K562 (cell line): ENCODE measurements around the gene PHF10. TPM values are rescaled to one million over a fixed set of nuclear protein-coding genes. Genes with fewer than 3 reads are reported as not detected.
A peak's percentile ranks its signal among the peaks of the same experiment; 100 is the strongest.

Experiments used
- DPF2 ChIP-seq: fragments of 450-650 bp; IDR thresholded peaks from 2 replicates; pipeline ENCODE4 v1.6.1; 2016
- HDAC2 ChIP-seq: fragments of 450-650 bp; IDR thresholded peaks from 2 replicates; pipeline ENCODE4 v1.6.1; 2016; ENCODE audit warnings: mild to moderate bottlenecking
- SMARCA4 ChIP-seq: fragments of 450-650 bp; IDR thresholded peaks from 2 replicates; pipeline ENCODE4 v1.6.1; 2016
- ZNF140 ChIP-seq: fragments of 250-450 bp; sonication (Bioruptor Pico); IDR thresholded peaks from 2 replicates; pipeline ENCODE4 v1.8.0; 2021; ENCODE audit warnings: moderate library complexity, mild to moderate bottlenecking, inconsistent platforms
- ZNF589 ChIP-seq: fragments of 200-800 bp; sonication (Bioruptor generic); IDR thresholded peaks from 2 replicates; pipeline ENCODE4 v1.6.1; 2016; ENCODE audit warnings: low read depth, missing genetic modification characterization, missing compliant biosample characterization
- polyA plus RNA-seq, 8 experiments: library from polyadenylated mRNA; depleted of rRNA in 4 of 8; stranded (reverse) in 5 of 8; unstranded in 3 of 8; fragments of >200 nt; fragmentation: Nextera tagmentation in 2 of 8; fragmentation: Illumina TruSeq in 1 of 8; extraction: Ambion mirVana in 2 of 8; extraction: Trizol in 1 of 8; gene quantifications; 2 replicates each; pipeline versions ENCODE4 v1.2.1 to v1.2.3, GENCODE V29; 2011 to 2014; ENCODE audit warnings: inconsistent platforms in 1 of 8, missing spikeins in 1 of 8
- total RNA-seq, 7 experiments: library from RNA; depleted of rRNA in 6 of 7; stranded (reverse); fragments of >200 nt in 6 of 7; fragmentation: Illumina TruSeq in 2 of 7; extraction: Trizol in 2 of 7; gene quantifications; 2 replicates each; pipeline versions ENCODE4 v1.2.1 to v1.2.3, GENCODE V29; 2011 to 2021; ENCODE audit warnings: low replicate concordance in 1 of 7
- TF ChIP-seq, protein P1 (sequence below): fragments of 450-650 bp; IDR thresholded peaks from 2 replicates; pipeline ENCODE4 v1.6.1; 2016; ENCODE audit warnings: mild to moderate bottlenecking, moderate library complexity
- TF ChIP-seq, protein P2 (sequence below): fragments of 450-650 bp; IDR thresholded peaks from 2 replicates; pipeline ENCODE4 v1.6.1; 2018; ENCODE audit warnings: mild to moderate bottlenecking, low read depth; ENCODE audit not compliant: partially characterized antibody
- TF ChIP-seq, protein P3 (sequence below): conservative IDR thresholded peaks from 2 replicates; pipeline ENCODE4 v1.6.1; 2011; ENCODE audit warnings: low read depth, mild to moderate bottlenecking, low read length; ENCODE audit not compliant: control insufficient read depth
- TF ChIP-seq, protein P4 (sequence below): fragments of 450-650 bp; IDR thresholded peaks from 2 replicates; pipeline ENCODE4 v1.6.1; 2016; ENCODE audit warnings: missing biosample characterization, missing genetic modification characterization

Gene PHF10
- total and polyA plus RNA-seq, 9 of the 15 experiments (the other 6 are each of a cell fraction or from before 2014, with no cell fraction given), result 23.9 to 88.9 (median 46.0) TPM

DNA sequence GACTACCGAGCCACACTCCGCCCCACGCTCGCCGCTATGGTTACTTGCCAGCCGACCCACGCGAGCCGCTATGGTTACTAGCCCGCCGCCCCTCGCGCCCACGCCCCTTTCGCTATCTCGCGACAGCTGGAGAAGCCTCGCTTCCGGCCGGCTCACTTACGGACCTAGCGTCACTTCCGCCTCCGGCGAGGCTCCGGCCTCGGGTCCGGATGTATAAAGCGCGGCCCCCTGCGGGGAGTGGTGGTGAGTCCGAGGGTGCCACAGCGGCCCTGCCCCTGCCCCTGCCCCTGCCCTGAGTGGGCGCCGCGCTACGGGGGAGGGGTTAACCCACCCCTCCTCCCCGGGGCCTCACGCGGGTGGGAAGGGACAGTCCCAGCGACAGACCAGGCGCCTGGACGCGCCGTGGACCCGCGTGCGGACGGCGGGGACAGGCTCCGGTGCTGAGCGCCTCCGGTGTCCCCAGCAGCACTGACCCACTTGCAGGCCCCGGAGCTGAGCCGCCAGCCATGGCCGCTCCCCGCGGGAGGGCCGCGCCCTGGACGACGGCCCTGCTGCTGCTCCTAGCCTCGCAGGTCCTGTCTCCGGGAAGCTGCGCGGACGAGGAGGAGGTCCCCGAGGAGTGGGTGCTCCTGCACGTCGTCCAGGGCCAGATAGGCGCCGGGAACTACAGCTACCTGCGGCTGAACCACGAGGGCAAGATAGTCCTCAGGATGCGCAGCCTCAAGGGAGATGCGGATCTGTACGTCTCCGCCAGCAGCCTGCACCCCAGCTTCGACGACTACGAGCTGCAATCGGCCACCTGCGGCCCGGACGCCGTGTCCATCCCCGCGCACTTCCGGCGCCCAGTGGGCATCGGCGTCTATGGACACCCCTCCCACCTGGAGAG is 22.1 kb downstream of the PHF10 start, which contains the start of the genes C6orf120 and WDR27 (continued):
- TF ChIP-seq, protein P1, sequence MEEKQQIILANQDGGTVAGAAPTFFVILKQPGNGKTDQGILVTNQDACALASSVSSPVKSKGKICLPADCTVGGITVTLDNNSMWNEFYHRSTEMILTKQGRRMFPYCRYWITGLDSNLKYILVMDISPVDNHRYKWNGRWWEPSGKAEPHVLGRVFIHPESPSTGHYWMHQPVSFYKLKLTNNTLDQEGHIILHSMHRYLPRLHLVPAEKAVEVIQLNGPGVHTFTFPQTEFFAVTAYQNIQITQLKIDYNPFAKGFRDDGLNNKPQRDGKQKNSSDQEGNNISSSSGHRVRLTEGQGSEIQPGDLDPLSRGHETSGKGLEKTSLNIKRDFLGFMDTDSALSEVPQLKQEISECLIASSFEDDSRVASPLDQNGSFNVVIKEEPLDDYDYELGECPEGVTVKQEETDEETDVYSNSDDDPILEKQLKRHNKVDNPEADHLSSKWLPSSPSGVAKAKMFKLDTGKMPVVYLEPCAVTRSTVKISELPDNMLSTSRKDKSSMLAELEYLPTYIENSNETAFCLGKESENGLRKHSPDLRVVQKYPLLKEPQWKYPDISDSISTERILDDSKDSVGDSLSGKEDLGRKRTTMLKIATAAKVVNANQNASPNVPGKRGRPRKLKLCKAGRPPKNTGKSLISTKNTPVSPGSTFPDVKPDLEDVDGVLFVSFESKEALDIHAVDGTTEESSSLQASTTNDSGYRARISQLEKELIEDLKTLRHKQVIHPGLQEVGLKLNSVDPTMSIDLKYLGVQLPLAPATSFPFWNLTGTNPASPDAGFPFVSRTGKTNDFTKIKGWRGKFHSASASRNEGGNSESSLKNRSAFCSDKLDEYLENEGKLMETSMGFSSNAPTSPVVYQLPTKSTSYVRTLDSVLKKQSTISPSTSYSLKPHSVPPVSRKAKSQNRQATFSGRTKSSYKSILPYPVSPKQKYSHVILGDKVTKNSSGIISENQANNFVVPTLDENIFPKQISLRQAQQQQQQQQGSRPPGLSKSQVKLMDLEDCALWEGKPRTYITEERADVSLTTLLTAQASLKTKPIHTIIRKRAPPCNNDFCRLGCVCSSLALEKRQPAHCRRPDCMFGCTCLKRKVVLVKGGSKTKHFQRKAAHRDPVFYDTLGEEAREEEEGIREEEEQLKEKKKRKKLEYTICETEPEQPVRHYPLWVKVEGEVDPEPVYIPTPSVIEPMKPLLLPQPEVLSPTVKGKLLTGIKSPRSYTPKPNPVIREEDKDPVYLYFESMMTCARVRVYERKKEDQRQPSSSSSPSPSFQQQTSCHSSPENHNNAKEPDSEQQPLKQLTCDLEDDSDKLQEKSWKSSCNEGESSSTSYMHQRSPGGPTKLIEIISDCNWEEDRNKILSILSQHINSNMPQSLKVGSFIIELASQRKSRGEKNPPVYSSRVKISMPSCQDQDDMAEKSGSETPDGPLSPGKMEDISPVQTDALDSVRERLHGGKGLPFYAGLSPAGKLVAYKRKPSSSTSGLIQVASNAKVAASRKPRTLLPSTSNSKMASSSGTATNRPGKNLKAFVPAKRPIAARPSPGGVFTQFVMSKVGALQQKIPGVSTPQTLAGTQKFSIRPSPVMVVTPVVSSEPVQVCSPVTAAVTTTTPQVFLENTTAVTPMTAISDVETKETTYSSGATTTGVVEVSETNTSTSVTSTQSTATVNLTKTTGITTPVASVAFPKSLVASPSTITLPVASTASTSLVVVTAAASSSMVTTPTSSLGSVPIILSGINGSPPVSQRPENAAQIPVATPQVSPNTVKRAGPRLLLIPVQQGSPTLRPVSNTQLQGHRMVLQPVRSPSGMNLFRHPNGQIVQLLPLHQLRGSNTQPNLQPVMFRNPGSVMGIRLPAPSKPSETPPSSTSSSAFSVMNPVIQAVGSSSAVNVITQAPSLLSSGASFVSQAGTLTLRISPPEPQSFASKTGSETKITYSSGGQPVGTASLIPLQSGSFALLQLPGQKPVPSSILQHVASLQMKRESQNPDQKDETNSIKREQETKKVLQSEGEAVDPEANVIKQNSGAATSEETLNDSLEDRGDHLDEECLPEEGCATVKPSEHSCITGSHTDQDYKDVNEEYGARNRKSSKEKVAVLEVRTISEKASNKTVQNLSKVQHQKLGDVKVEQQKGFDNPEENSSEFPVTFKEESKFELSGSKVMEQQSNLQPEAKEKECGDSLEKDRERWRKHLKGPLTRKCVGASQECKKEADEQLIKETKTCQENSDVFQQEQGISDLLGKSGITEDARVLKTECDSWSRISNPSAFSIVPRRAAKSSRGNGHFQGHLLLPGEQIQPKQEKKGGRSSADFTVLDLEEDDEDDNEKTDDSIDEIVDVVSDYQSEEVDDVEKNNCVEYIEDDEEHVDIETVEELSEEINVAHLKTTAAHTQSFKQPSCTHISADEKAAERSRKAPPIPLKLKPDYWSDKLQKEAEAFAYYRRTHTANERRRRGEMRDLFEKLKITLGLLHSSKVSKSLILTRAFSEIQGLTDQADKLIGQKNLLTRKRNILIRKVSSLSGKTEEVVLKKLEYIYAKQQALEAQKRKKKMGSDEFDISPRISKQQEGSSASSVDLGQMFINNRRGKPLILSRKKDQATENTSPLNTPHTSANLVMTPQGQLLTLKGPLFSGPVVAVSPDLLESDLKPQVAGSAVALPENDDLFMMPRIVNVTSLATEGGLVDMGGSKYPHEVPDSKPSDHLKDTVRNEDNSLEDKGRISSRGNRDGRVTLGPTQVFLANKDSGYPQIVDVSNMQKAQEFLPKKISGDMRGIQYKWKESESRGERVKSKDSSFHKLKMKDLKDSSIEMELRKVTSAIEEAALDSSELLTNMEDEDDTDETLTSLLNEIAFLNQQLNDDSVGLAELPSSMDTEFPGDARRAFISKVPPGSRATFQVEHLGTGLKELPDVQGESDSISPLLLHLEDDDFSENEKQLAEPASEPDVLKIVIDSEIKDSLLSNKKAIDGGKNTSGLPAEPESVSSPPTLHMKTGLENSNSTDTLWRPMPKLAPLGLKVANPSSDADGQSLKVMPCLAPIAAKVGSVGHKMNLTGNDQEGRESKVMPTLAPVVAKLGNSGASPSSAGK, result peak; percentile 81
- TF ChIP-seq, protein P2, sequence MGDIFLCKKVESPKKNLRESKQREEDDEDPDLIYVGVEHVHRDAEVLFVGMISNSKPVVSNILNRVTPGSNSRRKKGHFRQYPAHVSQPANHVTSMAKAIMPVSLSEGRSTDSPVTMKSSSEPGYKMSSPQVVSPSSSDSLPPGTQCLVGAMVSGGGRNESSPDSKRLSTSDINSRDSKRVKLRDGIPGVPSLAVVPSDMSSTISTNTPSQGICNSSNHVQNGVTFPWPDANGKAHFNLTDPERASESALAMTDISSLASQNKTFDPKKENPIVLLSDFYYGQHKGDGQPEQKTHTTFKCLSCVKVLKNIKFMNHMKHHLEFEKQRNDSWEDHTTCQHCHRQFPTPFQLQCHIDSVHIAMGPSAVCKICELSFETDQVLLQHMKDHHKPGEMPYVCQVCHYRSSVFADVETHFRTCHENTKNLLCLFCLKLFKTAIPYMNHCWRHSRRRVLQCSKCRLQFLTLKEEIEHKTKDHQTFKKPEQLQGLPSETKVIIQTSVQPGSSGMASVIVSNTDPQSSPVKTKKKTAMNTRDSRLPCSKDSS, result no peak
- TF ChIP-seq, protein P3, sequence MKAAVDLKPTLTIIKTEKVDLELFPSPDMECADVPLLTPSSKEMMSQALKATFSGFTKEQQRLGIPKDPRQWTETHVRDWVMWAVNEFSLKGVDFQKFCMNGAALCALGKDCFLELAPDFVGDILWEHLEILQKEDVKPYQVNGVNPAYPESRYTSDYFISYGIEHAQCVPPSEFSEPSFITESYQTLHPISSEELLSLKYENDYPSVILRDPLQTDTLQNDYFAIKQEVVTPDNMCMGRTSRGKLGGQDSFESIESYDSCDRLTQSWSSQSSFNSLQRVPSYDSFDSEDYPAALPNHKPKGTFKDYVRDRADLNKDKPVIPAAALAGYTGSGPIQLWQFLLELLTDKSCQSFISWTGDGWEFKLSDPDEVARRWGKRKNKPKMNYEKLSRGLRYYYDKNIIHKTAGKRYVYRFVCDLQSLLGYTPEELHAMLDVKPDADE, result peak; percentile 78; the same call in 1 of the 2 replicates
- peak; percentile 81 for TF ChIP-seq HDAC2
- TF ChIP-seq DPF2, result no peak; the same call in 1 of the 2 replicates
- TF ChIP-seq SMARCA4, result no peak; the same call in 1 of the 2 replicates
- TF ChIP-seq ZNF140, result no peak
- TF ChIP-seq, protein P4, sequence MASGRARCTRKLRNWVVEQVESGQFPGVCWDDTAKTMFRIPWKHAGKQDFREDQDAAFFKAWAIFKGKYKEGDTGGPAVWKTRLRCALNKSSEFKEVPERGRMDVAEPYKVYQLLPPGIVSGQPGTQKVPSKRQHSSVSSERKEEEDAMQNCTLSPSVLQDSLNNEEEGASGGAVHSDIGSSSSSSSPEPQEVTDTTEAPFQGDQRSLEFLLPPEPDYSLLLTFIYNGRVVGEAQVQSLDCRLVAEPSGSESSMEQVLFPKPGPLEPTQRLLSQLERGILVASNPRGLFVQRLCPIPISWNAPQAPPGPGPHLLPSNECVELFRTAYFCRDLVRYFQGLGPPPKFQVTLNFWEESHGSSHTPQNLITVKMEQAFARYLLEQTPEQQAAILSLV, result no peak
- TF ChIP-seq ZNF589 (CRISPR knock-in tag), result no peak
